HuH-7.5 (cell line): ENCODE measurements around the gene CAP1.
"Not testable (repeated sequence)": the region's sequence is repeated elsewhere in the genome, so short reads cannot be mapped to it uniquely, and the experiment has no call there.

Source experiments
- DNase-seq: peaks from one replicate; pipeline ENCODE4 v3.0.0; 2011; ENCODE audit warnings: low spot score

Gene CAP1, protein sequence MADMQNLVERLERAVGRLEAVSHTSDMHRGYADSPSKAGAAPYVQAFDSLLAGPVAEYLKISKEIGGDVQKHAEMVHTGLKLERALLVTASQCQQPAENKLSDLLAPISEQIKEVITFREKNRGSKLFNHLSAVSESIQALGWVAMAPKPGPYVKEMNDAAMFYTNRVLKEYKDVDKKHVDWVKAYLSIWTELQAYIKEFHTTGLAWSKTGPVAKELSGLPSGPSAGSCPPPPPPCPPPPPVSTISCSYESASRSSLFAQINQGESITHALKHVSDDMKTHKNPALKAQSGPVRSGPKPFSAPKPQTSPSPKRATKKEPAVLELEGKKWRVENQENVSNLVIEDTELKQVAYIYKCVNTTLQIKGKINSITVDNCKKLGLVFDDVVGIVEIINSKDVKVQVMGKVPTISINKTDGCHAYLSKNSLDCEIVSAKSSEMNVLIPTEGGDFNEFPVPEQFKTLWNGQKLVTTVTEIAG

GRCh38 chr1:40040511-40041465, at the start of gene CAP1:
Gene CAP1, plus strand, starts transcription at chr1:40040729. Its CDS starts 18,618 bp downstream, at chr1:40059347.
- peak; percentile 76 for DNase-seq

DNA sequence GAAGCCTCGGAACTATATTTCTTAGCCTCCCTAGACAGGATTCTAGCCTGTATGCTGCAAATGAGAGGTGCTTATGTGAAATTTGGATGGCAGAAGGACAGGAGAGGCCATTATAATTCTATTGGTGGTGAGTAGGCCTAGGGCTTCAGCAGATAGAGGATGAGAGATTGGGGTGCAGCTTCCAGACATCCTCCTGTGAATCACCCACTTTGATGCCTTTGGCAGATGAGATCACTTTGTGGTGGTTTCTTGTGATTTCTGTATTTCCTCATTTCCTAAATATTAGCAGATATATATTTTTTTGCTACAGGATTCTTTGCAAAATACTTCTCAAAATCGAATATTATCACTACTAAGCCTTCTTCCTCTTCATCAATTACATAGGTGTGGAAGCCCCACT, 48.3 kb upstream of the CAP1 start:
- DNase-seq, result no peak

GRCh38 chr1:39992888-39993287, 47.6 kb upstream of the CAP1 start:
- no peak for DNase-seq

DNA sequence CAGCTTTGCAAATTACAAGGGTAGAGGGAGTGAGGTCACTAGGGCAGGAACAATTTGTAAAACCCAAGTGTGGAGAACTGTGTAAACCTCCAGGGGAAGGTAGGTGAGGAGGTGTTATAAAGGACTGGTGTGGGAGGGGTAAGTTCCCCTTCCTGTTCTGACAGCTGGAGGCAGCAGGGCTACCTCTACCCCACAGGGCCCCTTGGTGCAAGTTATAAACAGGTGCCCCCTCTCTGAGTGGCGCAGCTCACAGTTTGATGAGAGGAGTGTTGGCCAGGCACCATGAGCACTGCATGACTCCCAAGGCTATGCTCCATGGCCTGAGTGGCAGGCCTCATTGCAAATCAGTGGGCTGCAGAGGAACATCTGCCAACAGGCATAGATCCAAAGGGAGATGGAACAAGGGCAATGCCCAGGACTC, 44.5 kb upstream of the CAP1 start:
- DNase-seq, result no peak

DNA sequence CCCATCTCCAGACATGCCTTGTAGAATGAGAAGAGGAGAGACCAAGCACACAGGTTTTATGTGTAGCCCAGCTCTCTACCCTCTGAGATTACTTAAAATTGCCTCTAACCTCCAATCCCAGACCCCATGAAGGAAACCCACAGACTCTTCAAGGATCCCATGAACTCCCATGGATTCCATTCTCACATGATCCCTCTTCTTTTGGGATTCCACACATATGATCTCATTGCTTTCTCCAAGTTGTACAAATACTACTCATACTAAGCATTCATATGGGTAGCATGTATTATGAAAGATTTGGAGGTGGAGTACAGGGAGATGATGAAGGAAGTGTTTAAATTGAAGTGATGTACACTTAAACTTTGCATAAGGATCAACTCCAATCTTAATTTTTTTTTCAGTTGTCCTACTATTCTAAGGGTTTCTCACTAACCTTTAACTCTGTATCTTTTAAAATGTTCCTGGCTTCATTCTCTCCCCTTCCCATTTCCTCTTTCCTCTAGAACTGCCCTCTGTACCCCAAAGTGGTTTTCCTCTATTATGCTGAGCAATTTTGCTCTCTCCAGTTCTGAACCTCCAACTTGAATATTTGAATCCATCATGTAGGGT, 44.0 kb upstream of the CAP1 start:
- no peak for DNase-seq

DNA sequence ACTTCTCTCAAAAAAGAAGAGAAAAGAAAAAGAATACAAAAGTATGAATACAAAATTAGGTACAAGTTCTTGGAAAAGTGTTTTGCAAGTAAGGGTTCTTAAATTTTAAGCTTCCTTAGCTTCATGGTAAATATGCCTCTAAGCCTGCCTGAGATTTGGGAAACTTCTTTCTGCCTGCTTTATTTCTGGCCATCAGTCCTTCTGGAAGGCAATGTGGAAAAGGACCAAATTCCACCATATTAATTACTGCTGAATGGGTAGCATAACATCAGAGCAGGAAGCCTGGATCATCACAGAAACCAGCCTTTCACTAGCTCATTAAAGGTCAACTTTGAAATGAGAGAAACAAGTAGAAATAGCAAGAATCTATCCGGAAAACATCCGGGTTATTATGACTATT, 39.1 kb upstream of the CAP1 start:
- DNase-seq, result no peak

DNA sequence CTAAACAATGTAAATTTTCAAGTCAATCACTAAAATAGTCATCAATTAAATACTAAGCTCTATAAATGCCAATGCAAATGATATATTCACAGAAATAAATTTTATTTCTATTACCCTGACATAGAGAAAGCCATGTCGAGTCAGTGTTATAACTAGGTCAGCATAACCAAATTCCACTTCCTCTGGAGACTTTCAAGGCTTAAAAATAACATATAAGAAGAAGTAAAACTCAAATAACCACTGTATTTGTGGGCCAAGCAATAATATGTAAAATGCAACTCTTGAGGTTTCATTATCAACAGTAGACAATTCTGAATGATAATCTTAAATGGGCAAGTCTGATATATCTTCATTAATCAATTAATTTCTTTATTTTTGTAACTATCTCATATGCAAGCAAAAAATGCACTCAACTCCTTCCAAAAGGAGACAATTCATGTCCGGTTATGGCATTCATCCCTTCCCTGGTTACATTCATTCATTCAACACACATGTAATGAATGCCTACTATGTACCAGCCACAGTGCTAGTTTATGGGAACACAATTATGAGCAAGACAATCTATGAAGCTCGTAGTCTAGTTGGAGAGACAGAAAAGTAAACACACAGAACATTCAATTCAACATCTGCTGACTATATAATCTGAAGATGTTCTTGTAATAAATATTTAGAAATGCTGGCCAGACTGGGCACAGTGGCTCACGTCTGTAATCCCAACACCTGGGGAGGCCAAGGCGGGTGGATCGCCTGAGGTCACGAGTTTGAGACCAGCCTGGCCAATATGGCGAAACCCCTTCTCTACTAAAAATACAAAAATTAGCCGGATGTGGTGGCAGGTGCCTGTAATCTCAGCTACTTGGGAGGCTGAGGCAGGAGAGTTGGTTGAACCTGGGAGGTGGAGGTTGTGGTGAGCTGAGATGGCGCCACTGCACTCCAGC, 37.1 kb upstream of the CAP1 start:
- no peak for DNase-seq

GRCh38 chr1:40004857-40005256, 35.7 kb upstream of the CAP1 start:
- no peak for DNase-seq

DNA sequence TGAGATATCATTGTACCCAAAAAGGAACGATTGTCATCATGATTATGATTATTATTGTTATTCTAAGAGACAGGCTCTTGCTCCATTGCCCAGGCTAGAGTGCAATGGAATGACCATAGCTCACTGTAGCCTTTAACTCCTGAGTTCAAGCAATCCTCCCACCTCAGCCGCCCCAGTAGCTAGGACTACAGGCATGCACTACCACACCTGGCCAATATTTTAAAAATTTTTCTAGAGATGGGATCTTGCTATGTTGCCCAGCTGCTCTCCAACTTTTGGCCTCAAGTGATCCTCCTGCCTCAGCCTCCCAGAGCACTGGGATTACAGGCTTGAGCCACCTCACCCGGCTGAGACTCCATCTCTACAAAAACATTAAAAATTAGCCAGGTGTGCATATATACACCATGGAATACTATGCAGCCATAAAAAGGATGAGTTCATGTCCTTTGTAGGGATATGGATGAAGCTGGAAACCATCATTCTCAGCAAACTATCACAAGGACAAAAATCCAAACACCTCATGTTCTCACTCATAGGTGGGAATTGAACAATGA, 33.0 kb upstream of the CAP1 start:
- DNase-seq, result not testable (repeated sequence)

- no peak for DNase-seq
These were observed 29.3 kb upstream of the CAP1 start for GRCh38 chr1:40011198-40011597.

DNA sequence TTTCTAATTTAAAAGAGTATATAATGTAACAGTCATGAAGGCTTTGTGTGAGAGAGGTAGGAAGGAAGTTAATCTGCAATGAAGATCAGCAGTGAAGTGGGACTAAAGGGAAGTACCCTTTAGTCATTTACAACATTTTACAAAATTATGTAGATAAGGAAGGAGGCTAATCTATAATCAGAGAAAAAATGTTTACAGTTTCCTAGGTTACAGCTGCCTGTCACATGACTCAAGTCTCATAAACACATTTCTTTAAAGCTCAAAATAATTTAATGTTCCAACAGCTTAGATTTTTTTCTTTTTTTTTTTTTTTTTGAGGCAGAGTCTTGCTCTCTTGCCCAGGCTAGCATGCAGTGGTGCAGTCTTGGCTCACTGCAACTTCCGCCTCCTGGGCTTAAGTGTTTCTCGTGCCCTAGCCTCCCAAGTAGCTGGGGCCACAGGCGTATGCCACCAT, 26.2 kb upstream of the CAP1 start:
- DNase-seq, result no peak

DNA sequence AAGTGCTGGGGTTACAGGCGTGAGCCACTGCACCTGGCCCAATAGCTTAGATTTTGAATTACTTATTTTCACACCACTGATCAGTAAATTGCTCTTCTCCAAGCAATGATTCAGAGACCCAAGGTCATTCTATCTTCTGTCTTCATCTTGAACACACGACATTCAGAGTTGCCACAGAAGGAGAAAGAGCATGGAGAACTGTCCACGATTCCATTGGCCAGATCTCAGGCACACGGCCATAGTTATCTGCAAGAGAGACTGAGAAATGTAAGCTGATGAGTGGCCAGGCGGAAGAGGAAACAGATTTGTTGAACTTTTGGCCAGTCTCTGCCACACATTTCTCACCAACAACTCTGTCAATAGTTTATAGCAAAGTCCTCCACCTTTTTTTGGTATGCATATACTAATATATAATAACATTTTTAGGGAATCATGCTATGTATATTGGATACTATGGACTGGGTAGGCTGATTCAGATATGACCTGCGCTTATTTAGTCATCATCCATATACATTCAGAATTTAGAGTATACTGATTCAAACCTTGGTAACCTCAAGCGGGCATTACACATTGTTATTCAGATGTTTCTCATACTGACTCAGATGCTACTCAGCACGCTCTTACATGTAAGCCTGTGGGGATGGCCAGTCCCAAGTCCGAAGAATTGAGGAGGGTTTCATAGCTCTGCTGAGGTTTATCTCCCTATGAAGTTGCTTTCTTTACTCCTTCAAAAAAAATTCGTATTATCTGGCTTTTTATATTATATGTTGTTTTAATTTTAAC, 25.5 kb upstream of the CAP1 start:
- DNase-seq, result no peak

DNA sequence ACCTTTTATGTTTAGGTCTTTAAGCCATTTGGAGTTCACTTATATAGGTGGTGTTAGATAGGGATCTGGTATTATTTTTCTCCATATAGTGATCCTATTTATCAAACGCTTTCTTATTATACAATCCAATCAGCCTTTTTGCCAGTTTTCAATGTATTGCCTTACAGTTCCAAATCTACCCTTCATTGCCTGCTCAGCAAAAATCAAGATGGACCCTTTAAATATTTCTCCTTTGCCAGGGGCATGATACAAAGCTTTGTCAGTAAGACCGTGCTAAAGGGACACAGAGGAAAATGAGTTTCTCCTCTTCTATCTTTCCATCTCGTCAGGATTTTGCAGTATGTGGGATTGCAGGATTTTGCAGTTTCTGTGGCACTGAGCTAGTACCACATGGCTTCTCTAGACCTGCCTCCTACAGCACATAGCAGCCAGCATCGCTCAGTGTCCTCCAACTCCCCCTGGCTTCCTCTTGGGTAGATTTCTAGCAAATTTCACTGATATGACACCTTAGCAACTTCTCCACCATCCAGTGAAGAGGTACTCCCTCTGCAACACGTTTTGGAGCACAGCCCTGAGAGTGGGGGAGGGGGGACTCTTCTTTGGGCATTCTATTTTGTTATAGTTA, 22.5 kb upstream of the CAP1 start:
- DNase-seq, result no peak

DNA sequence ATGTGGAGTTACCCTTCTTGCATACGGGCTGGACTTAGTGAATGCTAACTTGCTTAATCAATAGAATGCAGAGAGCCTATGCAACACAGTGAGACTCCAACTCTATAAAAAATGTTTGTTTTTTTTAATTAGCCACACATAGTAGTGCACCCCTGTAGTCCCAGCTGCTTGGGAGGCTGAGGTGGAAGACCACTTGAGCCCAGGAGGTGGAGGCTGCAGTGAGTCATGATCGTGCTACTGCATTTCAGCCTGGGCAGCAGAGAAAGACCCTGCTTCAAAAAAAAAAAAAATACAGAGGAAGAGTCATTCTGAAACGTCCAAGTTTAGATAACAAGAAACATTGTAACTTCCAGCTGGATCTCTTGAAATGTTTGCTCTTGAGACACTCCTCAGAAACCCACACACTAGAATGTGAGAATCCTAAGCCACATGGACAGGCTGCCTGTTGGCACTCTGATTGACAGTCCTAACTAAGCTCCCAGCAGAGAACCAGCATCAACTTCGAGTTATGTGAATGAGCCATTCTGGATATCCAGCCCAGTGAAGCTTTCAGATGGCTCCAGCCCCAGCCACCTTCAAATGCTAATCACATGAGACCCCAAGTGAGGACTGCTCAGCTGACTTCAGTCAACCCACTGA, 20.0 kb upstream of the CAP1 start:
- DNase-seq, result no peak

- no peak for DNase-seq
These were observed 17.1 kb upstream of the CAP1 start for GRCh38 chr1:40023379-40023944.

- no peak for DNase-seq
These were observed 15.9 kb upstream of the CAP1 start for GRCh38 chr1:40024671-40025070.

DNA sequence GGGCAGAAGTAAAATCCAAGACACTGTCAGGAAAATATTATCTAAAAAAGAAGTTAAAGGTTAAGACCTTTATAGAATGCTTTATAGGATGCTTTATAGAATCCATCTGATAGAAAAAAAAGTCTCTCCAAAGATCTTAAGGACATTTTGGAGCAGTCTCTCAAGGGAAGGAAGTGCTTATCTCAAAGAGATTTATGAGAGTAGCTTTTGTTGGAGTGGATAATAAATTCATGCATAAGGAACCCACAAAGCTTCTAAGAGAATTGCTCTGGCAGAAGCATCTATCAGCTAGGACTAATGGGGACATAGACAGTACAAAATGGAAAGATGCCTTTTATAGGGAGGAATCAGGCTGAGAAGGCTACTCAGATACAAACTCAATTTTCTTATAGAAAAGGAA, 12.9 kb upstream of the CAP1 start:
- DNase-seq, result no peak

- DNase-seq, result no peak
These were observed 10.9 kb upstream of the CAP1 start for GRCh38 chr1:40029608-40030007.
